GM21515 (cell line): ENCODE data around the gene LNP1.
"Not testable (repeated sequence)": the region's sequence is repeated elsewhere in the genome, so short reads cannot be mapped to it uniquely, and the experiment has no call there.

Experiments used
- ATAC-seq: cut with Tn5 transposase; IDR thresholded peaks from one replicate; pipeline ENCODE4 v1.9.1; 2021; ENCODE audit not compliant: unreplicated experiment

The LNP1 gene

GRCh38 chr3:100471444-100471843 is 70.1 kb downstream of the LNP1 start:
- ATAC-seq = no peak

GRCh38 chr3:100477851-100478360 is 76.6 kb downstream of the LNP1 start:
- ATAC-seq = not testable (repeated sequence)

- not testable (repeated sequence) for ATAC-seq
Observed at GRCh38 chr3:100478521-100478920, 77.2 kb downstream of the LNP1 start.

- ATAC-seq = no peak
Observed at GRCh38 chr3:100480081-100480480, 78.7 kb downstream of the LNP1 start.

- ATAC-seq = no peak
Observed at GRCh38 chr3:100482176-100482575, 80.8 kb downstream of the LNP1 start.

- ATAC-seq = no peak
Observed at GRCh38 chr3:100483529-100483928, 82.2 kb downstream of the LNP1 start.

- no peak for ATAC-seq
Observed at GRCh38 chr3:100486808-100487207, 85.5 kb downstream of the LNP1 start.

GRCh38 chr3:100489118-100489517 is 87.8 kb downstream of the LNP1 start:
- no peak for ATAC-seq

- peak; percentile 98 for ATAC-seq
Observed at GRCh38 chr3:100492059-100493006, 91.0 kb downstream of the LNP1 start, which contains the start of gene TMEM45A. Gene TMEM45A, plus strand, starts transcription at chr3:100492619. Its CDS starts 62,593 bp downstream, at chr3:100555212.

- ATAC-seq = no peak
Observed at GRCh38 chr3:100496711-100497261, 95.4 kb downstream of the LNP1 start.

- no peak for ATAC-seq
Observed at GRCh38 chr3:100499651-100500050, 98.3 kb downstream of the LNP1 start.

- no peak for ATAC-seq
Observed at GRCh38 chr3:100500320-100500880, 99.1 kb downstream of the LNP1 start.

GRCh38 chr3:100503448-100503847 is 102.1 kb downstream of the LNP1 start:
- ATAC-seq = no peak
